H1 (cell line): ENCODE results near the gene IRF3. TPM values are rescaled to one million over a fixed set of nuclear protein-coding genes. Genes with fewer than 3 reads are reported as not detected.

Source experiments
- CTCF ChIA-PET: fragments of 300-600 bp; sonication (Branson Sonifier 250); formaldehyde crosslinking; loops from one replicate; lab custom pipeline; 2021; ENCODE audit not compliant: partially characterized antibody; lab: Charles Lee
- POLR2A ChIA-PET: fragments of 300-600 bp; sonication (Branson Sonifier 250); formaldehyde crosslinking; loops from one replicate; lab custom pipeline; 2021; ENCODE audit warnings: inconsistent platforms; ENCODE audit not compliant: partially characterized antibody; lab: Charles Lee
- DNase-seq, 2 experiments: peaks; one replicate each; pipeline versions ENCODE4 v3.0.0 to v3.0.0-alpha.2; 2010 to 2022; ENCODE audit warnings: low spot score in 2 of 2, low read depth in 1 of 2, mixed read lengths in 1 of 2
- FAIRE-seq: peaks from 2 replicates; lab custom pipeline; 2011; peaks lifted over from hg19 to GRCh38; lab: Jason Lieb, UNC
- H2AFZ ChIP-seq: 2 replicates; pipeline ENCODE4 v1.8.1; 2012; ENCODE audit warnings: low read length, inconsistent platforms
- H2AK5ac ChIP-seq: 2 replicates; pipeline ENCODE4 v1.6.1; 2013; ENCODE audit warnings: low read depth, low read length
- H2BK120ac ChIP-seq: replicated peaks from 2 replicates; pipeline ENCODE3; 2013; ENCODE audit warnings: low read depth, low read length, inconsistent platforms
- H2BK12ac ChIP-seq: 2 replicates; pipeline ENCODE4 v1.6.1; 2013; ENCODE audit warnings: low read depth, low read length
- H2BK15ac ChIP-seq: 2 replicates; pipeline ENCODE4 v1.6.1; 2013; ENCODE audit warnings: low read length
- H2BK20ac ChIP-seq: 2 replicates; pipeline ENCODE4 v1.6.1; 2013; ENCODE audit warnings: low read length
- H2BK5ac ChIP-seq: 2 replicates; pipeline ENCODE4 v1.6.1; 2013; ENCODE audit warnings: low read depth, low read length
- H3K14ac ChIP-seq: 2 replicates; pipeline ENCODE4 v1.6.1; 2013; ENCODE audit warnings: inconsistent platforms; ENCODE audit not compliant: insufficient read length
- H3K18ac ChIP-seq: 2 replicates; pipeline ENCODE4 v1.6.1; 2013; ENCODE audit warnings: low read length; ENCODE audit errors: extremely low read depth
- H3K23ac ChIP-seq: 2 replicates; pipeline ENCODE4 v1.6.1; 2013; ENCODE audit warnings: inconsistent platforms; ENCODE audit not compliant: insufficient read length
- H3K23me2 ChIP-seq: 2 replicates; pipeline ENCODE4 v1.6.1; 2013; ENCODE audit warnings: low read depth, low read length
- H3K27ac ChIP-seq: 2 replicates; pipeline ENCODE4 v1.6.1; 2011; ENCODE audit warnings: low read depth, low read length, inconsistent platforms
- H3K27me3 ChIP-seq, 4 experiments: replicated peaks in 1 of 4; 1 replicate in 1 of 4; 2 replicates in 3 of 4; pipeline versions ENCODE4 v1.6.1 to v1.8.1; 2011 to 2013; ENCODE audit warnings: low read length in 3 of 4, mild to moderate bottlenecking in 3 of 4, inconsistent platforms in 2 of 4, mixed read lengths in 2 of 4, moderate library complexity in 1 of 4; ENCODE audit not compliant: control insufficient read depth in 3 of 4, insufficient read depth in 3 of 4; ENCODE audit errors: extremely low read depth in 1 of 4
- H3K36me3 ChIP-seq, 4 experiments: 2 replicates each; pipeline versions ENCODE4 v1.6.1 to v1.8.1; 2011 to 2013; ENCODE audit warnings: mild to moderate bottlenecking in 4 of 4, low read length in 3 of 4, moderate library complexity in 2 of 4, control low read depth in 1 of 4, inconsistent platforms in 1 of 4; ENCODE audit not compliant: insufficient read depth in 4 of 4, control insufficient read depth in 2 of 4
- H3K4ac ChIP-seq: replicated peaks from 2 replicates; pipeline ENCODE3; 2013; ENCODE audit warnings: low read length, low read depth, mixed read lengths, inconsistent platforms; ENCODE audit not compliant: insufficient read length
- H3K4me1 ChIP-seq, 4 experiments: replicated peaks in 1 of 4; 1 replicate in 1 of 4; 2 replicates in 3 of 4; pipeline versions ENCODE4 v1.6.1 to v1.8.1; 2011 to 2013; ENCODE audit warnings: low read length in 3 of 4, inconsistent platforms in 2 of 4, mixed read lengths in 1 of 4; ENCODE audit not compliant: insufficient read depth in 4 of 4, control insufficient read depth in 3 of 4
- H3K4me2 ChIP-seq, 2 experiments: 2 replicates each; pipeline versions ENCODE4 v1.6.1 to v1.8.1; 2011 to 2013; ENCODE audit warnings: low read depth in 2 of 2, low read length in 2 of 2, control low read depth in 1 of 2, inconsistent platforms in 1 of 2, mild to moderate bottlenecking in 1 of 2; ENCODE audit not compliant: insufficient read depth in 1 of 2
- H3K4me3 ChIP-seq, 4 experiments: fragments of 200-600, 300-600 bp in 1 of 4; sonication (generic), shearing (Covaris generic), sonication (Bioruptor Twin) in 1 of 4; 2 replicates each; pipeline versions ENCODE4 v1.5.1 to v1.8.1; 2011 to 2016; ENCODE audit warnings: low read length in 4 of 4, low read depth in 3 of 4, control low read depth in 2 of 4, inconsistent platforms in 2 of 4, mild to moderate bottlenecking in 2 of 4, mixed read lengths in 1 of 4, moderate library complexity in 1 of 4; ENCODE audit not compliant: insufficient read depth in 2 of 4; ENCODE audit errors: extremely low read depth in 1 of 4
- H3K56ac ChIP-seq: replicated peaks from 2 replicates; pipeline ENCODE3; 2013; ENCODE audit warnings: low read depth, mild to moderate bottlenecking, mixed read lengths, low read length, inconsistent platforms; ENCODE audit not compliant: insufficient read length
- H3K79me1 ChIP-seq: 2 replicates; pipeline ENCODE4 v1.6.1; 2013; ENCODE audit warnings: low read depth, low read length, control low read depth
- H3K79me2 ChIP-seq, 2 experiments: 2 replicates each; pipeline versions ENCODE4 v1.6.1 to v1.8.1; 2012 to 2013; ENCODE audit warnings: low read length in 2 of 2, mild to moderate bottlenecking in 2 of 2, inconsistent platforms in 1 of 2; ENCODE audit not compliant: insufficient read depth in 2 of 2, control insufficient read depth in 1 of 2
- H3K9ac ChIP-seq, 4 experiments: replicated peaks in 1 of 4; 1 replicate in 1 of 4; 2 replicates in 3 of 4; pipeline versions ENCODE4 v1.6.1 to v1.8.1; 2011 to 2013; ENCODE audit warnings: low read depth in 3 of 4, low read length in 3 of 4, control low read depth in 2 of 4, mild to moderate bottlenecking in 2 of 4, moderate library complexity in 2 of 4, inconsistent platforms in 1 of 4; ENCODE audit errors: extremely low read depth in 1 of 4
- H3K9me3 ChIP-seq, 2 experiments: 2 replicates each; pipeline versions ENCODE4 v1.6.1 to v1.8.1; 2012 to 2013; ENCODE audit warnings: mild to moderate bottlenecking in 2 of 2, moderate library complexity in 2 of 2, control low read depth in 1 of 2, inconsistent platforms in 1 of 2, low read depth in 1 of 2, low read length in 1 of 2, mixed read lengths in 1 of 2; ENCODE audit not compliant: insufficient read depth in 2 of 2
- H4K20me1 ChIP-seq, 2 experiments: replicated peaks in 1 of 2; 2 replicates each; pipeline versions ENCODE3 to v1.8.1; 2011 to 2013; ENCODE audit warnings: inconsistent platforms in 2 of 2, low read length in 2 of 2, mild to moderate bottlenecking in 1 of 2; ENCODE audit not compliant: insufficient read depth in 2 of 2, control insufficient read depth in 1 of 2
- H4K5ac ChIP-seq: 2 replicates; pipeline ENCODE4 v1.6.1; 2013; ENCODE audit warnings: low read length, low read depth, mixed read lengths, inconsistent platforms; ENCODE audit not compliant: insufficient read length
- H4K8ac ChIP-seq: 2 replicates; pipeline ENCODE4 v1.8.0; 2013; ENCODE audit warnings: mild to moderate bottlenecking, moderate library complexity, low read length, inconsistent platforms; ENCODE audit not compliant: insufficient read depth; ENCODE audit errors: extremely low read depth
- H4K91ac ChIP-seq: replicated peaks from 2 replicates; pipeline ENCODE3; 2013; ENCODE audit warnings: low read length, mixed read lengths, inconsistent platforms; ENCODE audit not compliant: insufficient read length
- GABPA ChIP-seq: IDR thresholded peaks from 2 replicates; pipeline ENCODE4 v1.6.1; 2011; ENCODE audit warnings: mild to moderate bottlenecking, low read length, moderate library complexity, borderline replicate concordance; ENCODE audit not compliant: insufficient read depth
- POLR2A ChIP-seq, 2 experiments: IDR thresholded peaks; 1 replicate in 1 of 2; 2 replicates in 1 of 2; pipeline ENCODE4 v1.6.1; 2011; ENCODE audit warnings: low read depth in 2 of 2, low read length in 2 of 2, mild to moderate bottlenecking in 2 of 2; ENCODE audit errors: control extremely low read depth in 1 of 2
- POLR2AphosphoS5 ChIP-seq: IDR thresholded peaks from 2 replicates; pipeline ENCODE4 v1.6.1; 2011; ENCODE audit warnings: low read depth, low read length
- SRF ChIP-seq: IDR thresholded peaks from 2 replicates; pipeline ENCODE4 v1.6.1; 2011; ENCODE audit warnings: mild to moderate bottlenecking, low read depth, low read length, moderate library complexity
- WGBS, 2 experiments: shearing (Covaris generic) in 1 of 2; methylation state at CpG; one replicate each; pipeline versions ENCODE4 v1.1.6 to v1.1.7; 2013 to 2015; ENCODE audit warnings: low lambda C conversion rate in 2 of 2, mixed read lengths in 2 of 2, inconsistent platforms in 1 of 2, low coverage in 1 of 2, missing lambda C conversion rate in 1 of 2; ENCODE audit not compliant: insufficient replicate concordance in 2 of 2, insufficient coverage in 1 of 2, insufficient read length in 1 of 2; ENCODE audit errors: extremely low coverage in 1 of 2, missing lambda C conversion rate in 1 of 2; 5-methylcytosine and 5-hydroxymethylcytosine counted together
- polyA plus RNA-seq, 7 experiments: library from polyadenylated mRNA; depleted of rRNA in 3 of 7; stranded (reverse) in 5 of 7; unstranded in 2 of 7; fragments of >200 nt in 5 of 7; fragments of 200-250 nt in 2 of 7; gene quantifications; 1 replicate in 5 of 7; 2 replicates in 1 of 7; 4 replicates in 1 of 7; pipeline versions ENCODE4 v1.2.1 to v1.2.3, GENCODE V29; 2011 to 2013; ENCODE audit warnings: missing spikeins in 2 of 7, mixed read lengths in 2 of 7
- total RNA-seq: library from RNA; stranded (reverse); fragmentation: NEBNext Ultra II Directional; extraction: Animal tissue kit (Norgen Biotek cat#: 25700); gene quantifications from 2 replicates; pipeline ENCODE4 v1.2.1, GENCODE V29; 2021

The IRF3 gene
- total and polyA plus RNA-seq, 2 of the 8 experiments (the other 6 are each of a cell fraction or from before 2014, with no cell fraction given), result 103 to 114 TPM

DNA sequence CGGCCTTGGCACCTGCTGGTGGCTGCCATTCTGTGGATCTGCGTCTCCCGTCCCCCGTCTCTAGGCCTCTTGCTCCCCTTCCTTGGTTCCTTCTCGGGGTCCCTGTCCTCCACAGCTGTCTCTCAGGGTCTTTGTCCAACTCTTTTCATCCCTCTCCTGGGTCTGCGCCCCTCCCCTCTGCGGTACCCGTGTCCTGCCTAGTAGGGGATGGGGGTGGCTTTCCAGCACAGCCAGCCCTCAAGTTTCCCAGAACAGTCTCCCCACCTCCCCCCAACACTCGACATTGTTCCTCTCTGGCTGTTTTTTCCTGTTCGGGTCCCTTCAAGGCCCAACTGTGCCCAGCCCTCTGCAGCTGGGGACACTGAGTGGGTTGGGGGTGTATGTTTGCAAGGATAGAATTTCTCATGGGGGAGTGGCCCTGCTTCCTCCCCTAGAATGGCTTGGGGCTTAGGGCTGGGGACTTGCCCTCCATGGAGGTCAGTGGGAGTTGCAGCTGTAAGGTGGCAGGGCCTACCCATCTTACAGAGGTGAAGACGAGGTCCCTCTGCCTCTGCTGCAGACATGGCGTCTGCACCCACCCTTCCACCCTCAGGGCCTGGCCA is 23.0 kb upstream of the IRF3 start:
- POLR2A ChIA-PET, result interaction anchor here (0.6 to 12.2 kb wide), 20 partner anchors 10 to 274 kb away, joined by 3 to 168 read pairs (median 4); partner anchors contain the start of genes BCL2L12, FUZ, IRF3 and PRMT1
- H2BK20ac ChIP-seq, result no peak overlapping the region
- H3K56ac ChIP-seq, result no peak overlapping the region
- 82% methylated on average over 11 of the region's 12 CpGs; no CpG with 5 or more reads in 1 of the 2 experiments for WGBS, 2 experiments
- H3K23me2 ChIP-seq, result peaks cover 20% of the 10 kb centered on the region
- DNase-seq (peak in 1 of 2 experiments; percentile 76), FAIRE-seq (no peak)
- H3K4me2 ChIP-seq, result peak overlapping the region; percentile 93 to 99
- H2AFZ ChIP-seq, result no peak overlapping the region
- H3K14ac ChIP-seq, result no peak overlapping the region
- H3K79me1 ChIP-seq, result peaks cover 10% of the 10 kb centered on the region; the same call in 1 of the 2 replicates
- H4K91ac ChIP-seq, result no peak overlapping the region
- H4K20me1 ChIP-seq, result peaks cover 18 to 37% of the 10 kb centered on the region in 2 experiments
- H3K27me3 ChIP-seq, result no peaks in the 10 kb centered on the region
- H3K36me3 ChIP-seq, result peaks cover 18 to 43% (median 32%) of the 10 kb centered on the region in 4 experiments
- no peak overlapping the region for H4K5ac ChIP-seq
- CTCF ChIA-PET, result interaction anchor here (0.8 to 2.2 kb wide), 10 partner anchors 9 to 191 kb away, joined by 3 to 11 read pairs (median 4); no protein-coding TSS in a partner anchor
- H2BK15ac ChIP-seq, result 0 out of 2 replicates have a peak overlapping the region, but pooled peaks have one; percentile 46
- peak overlapping the region; percentile 18; the same call in 1 of the 2 replicates for H2BK5ac ChIP-seq
- TF ChIP-seq GABPA, result no peak
- peak; percentile 63; the same call in 1 of the 2 replicates for TF ChIP-seq POLR2AphosphoS5
- no peak for TF ChIP-seq SRF
- peak in 1 of 2 experiments; percentile 69; a peak in 1 of 3 replicates for TF ChIP-seq POLR2A (IDR thresholded peaks at IDR 0.05; ENCODE audit: control extremely low read depth in 1 of 2, low read depth in 2 of 2, low read length in 2 of 2)
- H3K4ac ChIP-seq, result no peak overlapping the region
- H3K9me3 ChIP-seq, result no peaks in the 10 kb centered on the region
- H2BK12ac ChIP-seq, result no peak overlapping the region
- H4K8ac ChIP-seq, result peak overlapping the region; percentile 7; the same call in 1 of the 2 replicates
- no peak overlapping the region for H3K9ac ChIP-seq
- peak overlapping the region in 2 of 4 experiments; percentile 2 to 94; a peak in 4 of 8 replicates for H3K4me3 ChIP-seq
- H3K18ac ChIP-seq, result peak overlapping the region; percentile 71
- peaks cover 0 to 14% of the 10 kb centered on the region in 2 experiments; a peak in 1 of 4 replicates for H3K79me2 ChIP-seq
- peaks cover 0 to 25% (median 15%) of the 10 kb centered on the region in 4 experiments; a peak in 6 of 7 replicates for H3K4me1 ChIP-seq
- peak overlapping the region; percentile 60; the same call in 1 of the 2 replicates for H2AK5ac ChIP-seq
- no peak overlapping the region for H3K23ac ChIP-seq
- H2BK120ac ChIP-seq, result no peak overlapping the region
- H3K27ac ChIP-seq, result no peak overlapping the region
